Femur (tissue), 1 donor: Measurements from ENCODE around the gene SLC28A2.
"Not testable (repeated sequence)": the region's sequence is repeated elsewhere in the genome, so short reads cannot be mapped to it uniquely, and the experiment has no call there.

Experiments
- DNase-seq: peaks from one replicate; pipeline ENCODE4 v3.0.0-alpha.2; 2017

The SLC28A2 gene

DNA sequence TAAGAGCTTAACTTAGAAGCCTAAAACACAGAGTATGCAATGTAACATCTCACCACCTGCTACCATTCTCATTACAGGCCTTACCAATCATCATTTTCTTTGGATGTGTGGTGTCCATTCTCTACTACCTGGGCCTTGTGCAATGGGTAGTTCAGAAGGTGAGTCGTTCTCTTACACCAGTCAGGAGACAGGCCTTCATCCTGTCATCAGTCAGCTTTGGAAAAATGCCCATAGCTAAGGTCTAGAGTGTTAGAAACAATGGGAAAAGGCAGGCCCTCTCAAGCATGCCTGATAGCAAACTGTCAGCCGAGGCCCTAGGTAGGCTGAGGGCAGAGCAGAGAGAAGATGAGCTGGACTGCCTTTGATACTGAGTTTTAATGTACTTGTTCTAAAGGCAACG is 13.5 kb downstream of the SLC28A2 start:
- no peak for DNase-seq

DNA sequence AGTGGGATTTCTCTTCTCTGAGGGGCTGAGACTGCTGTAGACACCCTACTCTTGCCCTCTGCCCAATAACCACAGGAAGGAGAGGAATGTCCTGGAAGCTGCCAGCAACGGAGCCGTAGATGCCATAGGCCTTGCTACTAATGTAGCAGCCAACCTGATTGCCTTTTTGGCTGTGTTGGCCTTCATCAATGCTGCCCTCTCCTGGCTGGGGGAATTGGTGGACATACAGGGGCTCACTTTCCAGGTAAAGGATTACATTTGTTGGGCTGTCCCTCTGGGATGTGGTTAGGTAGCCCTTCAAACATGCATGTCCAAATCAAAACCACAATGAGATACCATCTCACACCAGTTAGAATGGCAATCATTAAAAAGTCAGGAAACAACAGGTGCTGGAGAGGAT is 16.1 kb downstream of the SLC28A2 start:
- no peak for DNase-seq

DNA sequence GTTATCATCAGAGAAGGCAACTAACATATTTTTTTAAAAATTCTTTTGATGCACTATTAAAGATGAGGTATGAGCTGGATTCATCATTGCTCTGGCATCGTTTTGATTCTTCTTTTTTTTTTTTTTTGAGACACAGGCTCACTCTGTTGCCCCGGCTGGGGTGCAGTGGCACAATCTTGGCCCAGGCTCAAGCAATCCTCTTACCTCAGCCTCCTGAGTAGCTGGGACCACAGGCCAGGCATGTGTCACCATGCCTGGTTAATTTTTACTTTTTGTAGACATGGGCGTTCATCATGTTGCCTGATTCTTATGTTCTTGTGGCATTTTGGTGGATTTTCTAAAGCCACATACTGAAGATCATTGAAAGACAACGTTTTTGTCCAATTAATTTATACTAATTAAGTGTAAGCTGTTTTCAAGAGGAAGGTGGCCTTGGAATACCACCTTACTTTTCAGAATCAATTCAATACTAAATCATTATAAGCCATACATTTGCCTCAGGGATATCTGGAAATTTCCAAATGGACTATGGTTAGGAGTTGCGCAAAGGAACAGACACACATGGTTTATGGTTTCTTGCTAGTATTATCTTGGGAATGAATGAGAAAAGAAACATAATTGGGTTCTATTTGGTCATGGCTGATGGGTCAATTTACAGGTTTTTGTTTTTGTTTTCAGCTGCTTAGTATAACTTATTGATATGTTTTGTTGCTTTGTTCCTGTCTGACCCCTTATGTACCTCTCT is 22.8 kb downstream of the SLC28A2 start:
- no peak for DNase-seq

DNA sequence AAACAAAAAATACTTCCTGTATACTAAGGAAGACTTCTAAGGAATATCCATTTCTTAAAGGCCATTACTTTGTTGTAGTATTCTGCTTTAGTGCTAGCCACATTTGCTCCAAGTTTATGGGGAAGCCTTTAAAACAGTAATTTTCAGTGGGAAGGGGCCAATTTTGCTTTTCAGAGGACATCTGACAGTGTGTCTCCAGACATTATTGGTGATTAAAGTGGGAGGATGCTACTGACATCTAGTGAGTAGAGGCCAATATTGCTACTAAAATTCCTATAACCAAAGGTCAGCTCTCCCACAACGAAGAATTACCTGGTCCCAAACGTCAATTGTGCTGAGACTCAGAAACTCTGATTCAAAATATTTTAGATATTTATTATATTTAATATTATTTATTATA is 24.8 kb downstream of the SLC28A2 start:
- no peak for DNase-seq

DNA sequence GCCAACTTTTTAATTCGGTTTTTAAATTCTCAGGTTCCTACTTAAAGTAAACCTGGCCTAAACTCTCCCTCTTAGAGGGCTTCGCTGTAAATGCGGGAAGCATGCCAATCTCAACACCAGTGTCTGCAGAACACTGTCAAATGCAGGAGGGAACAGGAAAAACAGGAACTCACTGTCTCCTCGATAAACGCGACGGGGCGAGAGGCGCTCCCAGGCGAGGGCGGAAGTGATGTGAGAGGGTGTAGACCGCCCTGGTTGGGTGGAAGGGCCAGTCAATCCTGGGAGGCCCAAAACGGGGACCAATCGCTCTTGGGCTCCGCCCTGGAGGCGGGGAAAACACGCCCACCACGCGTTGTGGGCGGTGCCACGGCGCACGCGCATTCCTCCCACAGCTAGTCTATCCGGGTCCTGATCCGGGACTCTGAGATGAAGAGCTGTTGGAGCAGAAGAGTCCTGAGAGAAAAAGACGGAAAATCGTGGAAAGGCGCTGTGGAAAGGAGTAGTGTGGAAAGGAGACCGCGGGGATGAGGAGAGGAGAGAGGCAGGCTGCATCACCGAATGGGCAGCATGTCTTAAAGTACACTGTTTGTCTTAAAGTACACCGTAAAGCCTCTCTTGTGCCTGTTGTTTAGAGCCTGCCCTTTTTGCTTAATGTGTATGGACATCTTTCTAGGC is 27.1 kb downstream of the SLC28A2 start:
- DNase-seq, result peak; percentile 99

DNA sequence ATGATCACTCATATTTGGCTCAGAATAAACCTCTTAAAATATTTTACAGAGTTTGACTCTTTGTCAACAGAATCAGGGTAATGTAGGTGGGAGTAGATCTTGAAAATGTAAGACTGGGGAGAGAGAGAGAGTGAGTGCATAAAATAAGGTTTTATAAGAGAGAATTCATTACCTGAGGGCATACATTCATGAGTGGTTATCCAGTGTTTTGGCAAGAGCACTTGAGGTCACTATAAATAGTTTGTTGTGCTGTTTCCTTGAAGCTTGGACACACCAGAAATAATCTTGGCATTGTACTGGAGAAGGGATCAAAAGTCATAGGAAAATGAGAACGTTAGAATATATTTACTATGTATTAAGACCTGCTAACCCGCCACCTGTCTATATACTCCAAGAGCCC is 33.4 kb downstream of the SLC28A2 start:
- DNase-seq, result no peak

DNA sequence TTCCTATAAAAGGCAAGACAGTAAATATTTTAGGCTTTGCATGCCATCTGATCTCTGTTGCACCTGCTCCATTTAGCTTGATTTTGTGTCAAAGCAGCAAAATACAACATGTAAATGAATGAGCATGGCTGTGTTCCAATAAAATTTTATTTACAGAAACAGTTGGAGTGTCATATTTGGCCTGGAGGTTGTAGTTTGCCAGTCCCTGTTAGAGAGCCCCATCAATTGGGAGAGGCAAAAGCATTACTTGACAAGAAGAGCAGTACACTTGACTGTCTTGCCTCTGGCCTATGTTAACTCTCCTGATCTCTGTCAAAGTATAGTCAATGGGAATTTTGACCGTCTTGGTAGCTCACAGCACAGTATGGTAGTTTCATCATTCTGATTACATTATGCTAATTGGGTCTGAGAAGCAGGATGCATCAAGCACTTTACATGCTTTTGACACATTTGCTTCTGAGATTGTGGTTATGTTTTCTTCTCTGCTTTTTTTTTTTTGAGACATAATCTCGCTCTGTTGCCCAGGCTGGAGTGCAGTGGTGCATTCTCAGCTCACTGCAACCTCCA is 35.4 kb downstream of the SLC28A2 start:
- no peak for DNase-seq

DNA sequence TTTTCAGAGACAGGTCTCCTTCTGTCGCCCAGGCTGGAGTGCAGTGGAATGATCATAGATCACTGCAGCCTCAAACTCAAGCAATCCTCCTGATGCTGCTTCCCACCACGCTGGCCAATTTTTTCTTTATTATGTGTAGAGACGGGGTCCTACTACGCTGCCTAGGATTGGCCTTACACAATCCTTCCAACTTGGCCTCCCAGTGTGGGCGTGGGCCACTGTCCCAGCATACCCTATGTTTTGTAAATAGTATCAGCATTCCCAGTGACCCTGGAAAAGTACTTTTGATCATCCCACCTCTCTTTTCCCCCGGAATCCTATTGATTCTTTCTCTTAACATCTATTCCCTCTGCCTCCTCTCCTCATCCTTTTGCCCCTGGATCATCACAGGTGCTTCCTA is 36.9 kb downstream of the SLC28A2 start:
- DNase-seq, result no peak

DNA sequence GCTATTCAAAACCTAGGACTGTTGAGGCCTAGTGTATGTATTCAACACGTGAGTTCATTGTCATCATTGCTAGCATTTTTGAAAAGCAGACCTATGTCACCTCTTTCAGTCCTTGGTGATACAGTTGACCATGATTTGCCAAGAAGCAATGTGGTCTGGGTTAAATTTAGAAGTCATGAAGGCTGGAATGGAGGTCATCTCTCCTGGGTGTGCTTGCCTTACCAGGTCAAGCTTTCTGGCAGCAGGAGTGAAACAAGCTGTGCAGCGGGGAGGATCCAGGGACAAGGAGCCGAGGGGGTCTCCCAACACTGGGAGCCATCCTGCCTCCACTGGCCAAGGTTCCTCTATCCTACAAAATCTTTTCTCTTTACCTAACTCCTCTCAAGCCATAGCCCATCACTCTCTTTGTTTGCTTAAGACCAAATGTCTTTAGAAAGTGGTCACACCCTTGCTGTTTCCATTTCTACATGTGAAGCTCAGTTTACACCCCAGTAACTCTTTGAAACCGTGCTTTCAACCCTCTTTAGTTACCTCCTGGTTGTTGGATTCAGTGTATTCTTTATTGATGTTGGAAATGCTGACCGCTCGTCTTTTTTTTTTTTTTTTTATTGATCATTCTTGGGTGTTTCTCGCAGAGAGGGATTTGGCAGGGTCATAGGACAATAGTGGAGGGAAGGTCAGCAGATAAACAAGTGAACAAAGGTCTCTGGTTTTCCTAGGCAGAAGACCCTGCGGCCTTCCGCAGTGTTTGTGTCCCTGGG is 40.0 kb downstream of the SLC28A2 start:
- DNase-seq, result no peak

DNA sequence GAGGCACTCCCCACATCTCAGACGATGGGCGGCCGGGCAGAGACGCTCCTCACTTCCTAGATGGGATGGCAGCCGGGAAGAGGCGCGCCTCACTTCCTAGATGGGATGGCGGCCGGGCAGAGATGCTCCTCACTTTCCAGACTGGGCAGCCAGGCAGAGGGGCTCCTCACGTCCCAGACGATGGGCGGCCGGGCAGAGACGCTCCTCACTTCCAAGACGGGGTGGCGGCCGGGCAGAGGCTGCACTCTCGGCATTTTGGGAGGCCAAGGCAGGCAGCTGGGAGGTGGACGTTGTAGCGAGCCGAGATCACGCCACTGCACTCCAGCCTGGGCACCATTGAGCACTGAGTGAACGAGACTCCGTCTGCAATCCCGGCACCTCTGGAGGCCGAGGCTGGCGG is 41.3 kb downstream of the SLC28A2 start:
- not testable (repeated sequence) for DNase-seq

DNA sequence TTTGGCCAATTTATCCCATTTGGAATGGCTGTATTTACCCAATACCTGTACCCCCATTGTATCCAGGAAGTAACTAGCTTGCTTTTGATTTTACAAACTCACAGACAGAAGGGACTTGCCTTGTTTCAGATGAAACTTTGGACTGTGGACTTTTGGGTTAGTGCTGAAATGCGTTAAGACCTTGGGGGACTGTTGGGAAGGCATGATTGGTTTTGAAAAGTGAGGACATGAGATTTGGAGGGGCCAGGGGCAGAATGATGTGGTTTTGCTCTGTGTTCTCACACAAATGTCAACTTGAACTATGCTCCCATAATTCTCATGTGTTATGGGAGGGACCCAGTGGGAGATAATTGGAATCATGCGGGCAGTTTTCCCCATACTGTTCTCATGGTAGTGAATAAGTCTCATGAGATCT is 46.9 kb downstream of the SLC28A2 start:
- DNase-seq, result not testable (repeated sequence)

DNA sequence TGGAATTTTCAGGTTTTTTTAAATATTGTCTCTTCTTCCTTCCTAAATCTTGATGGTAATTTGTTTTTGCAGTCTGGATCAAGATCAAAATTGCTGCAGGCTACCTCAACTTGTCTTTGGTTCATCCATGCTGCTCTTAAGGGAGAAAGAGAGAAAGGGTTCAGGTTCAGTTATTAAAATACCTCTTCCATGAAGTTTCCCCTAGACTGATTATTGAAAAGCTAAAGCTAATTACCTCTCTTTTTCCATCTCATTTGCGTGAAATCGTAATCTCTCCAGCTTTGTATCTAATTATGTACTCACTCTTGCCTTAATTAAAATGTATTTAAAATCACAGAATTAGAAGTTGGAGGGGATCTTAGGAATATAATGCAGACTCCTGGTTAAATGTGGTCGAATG is 52.7 kb downstream of the SLC28A2 start:
- no peak for DNase-seq

DNA sequence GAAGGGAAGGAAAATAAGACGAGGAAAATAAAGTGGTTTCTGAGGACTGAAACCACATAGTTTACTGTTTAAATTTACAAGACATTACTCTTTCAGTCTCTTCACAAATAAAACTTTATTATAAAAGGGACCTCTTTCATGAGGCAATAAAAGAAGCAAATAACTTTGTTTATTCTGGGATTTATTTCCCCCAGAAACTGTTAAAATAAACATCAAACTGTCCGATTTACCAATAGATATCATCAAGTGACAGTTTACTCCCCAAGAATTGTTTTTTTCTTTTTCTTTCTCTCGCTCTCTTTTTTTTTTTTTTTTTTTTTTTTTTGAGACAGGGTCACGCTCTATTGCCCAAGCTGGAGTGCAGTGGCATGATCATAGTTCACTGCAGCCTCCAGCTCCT is 54.1 kb downstream of the SLC28A2 start:
- DNase-seq, result no peak

DNA sequence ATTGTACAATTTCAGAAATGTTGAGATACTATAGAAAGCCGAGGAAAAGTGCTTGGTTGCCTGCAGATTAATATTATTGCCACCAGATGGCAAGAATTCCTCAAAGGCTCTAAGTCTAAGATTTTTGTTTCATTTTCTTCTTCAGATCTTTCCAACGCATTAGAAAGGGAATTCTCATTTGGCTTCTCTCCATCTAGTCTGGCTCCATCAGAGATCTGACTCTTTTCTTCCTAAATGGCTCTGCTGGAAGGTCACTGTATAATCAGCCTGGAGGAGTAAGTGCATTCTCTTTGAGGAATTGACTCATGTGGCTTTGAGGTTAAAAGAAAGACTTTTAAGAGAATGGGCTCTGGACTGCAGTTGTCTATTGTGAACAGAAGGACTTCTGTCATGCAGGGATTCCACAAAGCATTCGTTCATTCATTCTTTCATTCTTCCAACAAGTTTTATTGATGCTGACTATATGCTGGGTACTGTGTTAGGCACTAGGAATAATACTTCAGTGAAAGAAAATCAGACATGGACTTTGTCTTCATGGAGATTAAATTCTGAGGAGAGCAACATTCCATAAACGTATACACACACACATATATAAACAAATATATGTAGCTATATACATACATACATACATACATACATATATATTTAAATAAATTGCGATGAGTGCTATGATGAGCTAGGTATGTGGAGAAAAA is 55.3 kb downstream of the SLC28A2 start:
- DNase-seq, result no peak

DNA sequence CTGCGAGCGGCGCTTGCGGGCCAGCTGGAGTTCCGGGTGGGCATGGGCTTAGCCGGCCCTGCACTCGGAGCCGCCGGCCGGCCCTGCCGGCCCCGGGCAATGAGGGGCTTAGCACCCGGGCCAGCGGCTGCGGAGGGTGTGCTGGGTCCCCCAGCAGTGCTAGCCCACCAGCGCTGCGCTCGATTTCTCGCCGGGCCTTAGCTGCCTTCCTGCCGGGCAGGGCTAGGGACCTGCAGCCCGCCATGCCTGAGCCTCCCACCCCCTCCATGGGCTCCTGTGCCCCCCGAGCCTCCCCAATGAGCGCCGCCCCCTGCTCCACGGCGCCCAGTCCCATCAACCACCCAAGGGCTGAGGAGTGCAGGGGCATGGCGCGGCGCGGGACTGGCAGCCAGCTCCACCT is 62.1 kb downstream of the SLC28A2 start:
- DNase-seq, result not testable (repeated sequence)

DNA sequence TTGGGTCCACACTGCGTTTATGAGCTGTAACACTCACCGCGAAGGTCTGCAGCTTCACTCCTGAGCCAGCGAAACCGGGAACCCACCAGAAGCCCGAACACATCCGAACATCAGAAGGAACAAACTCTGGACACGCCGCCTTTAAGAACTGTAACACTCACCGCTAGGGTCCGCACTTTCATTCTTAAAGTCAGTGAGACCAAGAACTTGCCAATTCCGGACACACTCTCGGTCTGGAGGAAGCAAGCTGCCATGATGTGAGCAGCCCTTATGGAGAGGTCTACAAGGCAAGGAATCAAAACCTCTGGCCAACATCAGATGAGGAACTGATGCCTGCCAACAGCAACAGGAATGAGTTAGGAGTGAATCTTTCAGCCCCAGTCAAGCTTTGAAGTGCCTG is 62.9 kb downstream of the SLC28A2 start:
- DNase-seq, result no peak

DNA sequence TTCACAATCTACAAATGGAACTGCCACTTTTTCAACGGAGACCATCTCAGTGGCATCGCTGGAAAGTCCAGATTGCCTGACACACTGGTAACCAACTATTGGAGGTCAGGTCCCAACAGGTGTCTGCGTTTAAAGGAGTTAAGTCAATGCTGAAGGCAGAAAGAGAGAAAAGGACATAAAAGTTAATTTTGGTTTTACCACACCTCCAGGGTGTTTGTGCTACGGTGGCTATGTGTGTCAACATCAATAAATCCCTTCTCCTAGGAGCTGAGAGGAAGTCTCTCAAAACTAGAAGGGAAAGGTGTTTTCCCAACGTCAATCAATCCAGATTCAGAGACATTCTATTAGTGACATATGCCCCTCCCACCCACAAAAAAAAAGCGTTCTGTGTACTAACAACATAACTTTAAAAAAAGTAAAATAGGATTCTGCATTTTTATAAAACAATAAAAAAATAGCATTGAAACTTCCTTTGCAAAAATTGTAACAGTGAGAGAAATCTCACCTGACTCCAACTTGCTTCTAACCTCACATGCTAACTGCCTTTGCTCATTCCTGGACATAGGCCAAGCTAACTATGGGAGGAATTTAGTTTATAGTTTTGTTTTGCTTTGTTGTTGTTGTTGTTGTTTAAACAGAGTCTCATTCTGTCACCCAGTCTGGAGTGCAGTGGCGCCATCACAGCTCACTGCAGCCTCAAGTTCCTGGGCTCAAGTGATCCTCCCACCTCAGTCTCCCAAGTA is 67.6 kb downstream of the SLC28A2 start:
- DNase-seq, result no peak

DNA sequence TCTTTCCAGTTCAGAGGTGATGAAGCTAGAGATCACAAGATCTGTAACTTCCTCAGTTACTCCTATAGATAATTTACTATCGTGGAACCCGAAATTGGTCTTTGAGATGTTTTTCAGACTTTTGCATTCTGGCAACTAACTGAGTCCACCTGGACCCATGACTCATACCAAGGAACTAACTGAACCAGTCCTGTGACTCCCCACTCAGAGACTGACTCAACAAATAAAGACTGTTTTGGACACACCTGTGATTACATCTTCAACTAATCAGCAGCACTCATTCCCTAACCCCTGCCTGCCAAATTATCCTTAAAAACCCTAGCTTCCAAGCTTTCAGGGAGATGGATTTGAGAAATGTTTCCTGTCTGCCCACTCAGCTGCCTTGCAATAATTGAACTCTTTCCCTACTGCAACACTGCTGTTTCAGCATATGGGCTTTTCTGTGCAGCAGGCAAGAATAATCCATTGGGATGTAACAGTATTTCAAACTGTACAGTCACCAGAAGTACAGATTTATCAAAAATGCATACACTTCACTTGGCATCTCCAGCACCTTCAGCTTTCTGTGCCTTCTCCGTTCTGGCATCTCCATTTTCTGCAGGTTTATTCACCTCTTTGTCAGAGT is 68.7 kb downstream of the SLC28A2 start:
- DNase-seq, result no peak

DNA sequence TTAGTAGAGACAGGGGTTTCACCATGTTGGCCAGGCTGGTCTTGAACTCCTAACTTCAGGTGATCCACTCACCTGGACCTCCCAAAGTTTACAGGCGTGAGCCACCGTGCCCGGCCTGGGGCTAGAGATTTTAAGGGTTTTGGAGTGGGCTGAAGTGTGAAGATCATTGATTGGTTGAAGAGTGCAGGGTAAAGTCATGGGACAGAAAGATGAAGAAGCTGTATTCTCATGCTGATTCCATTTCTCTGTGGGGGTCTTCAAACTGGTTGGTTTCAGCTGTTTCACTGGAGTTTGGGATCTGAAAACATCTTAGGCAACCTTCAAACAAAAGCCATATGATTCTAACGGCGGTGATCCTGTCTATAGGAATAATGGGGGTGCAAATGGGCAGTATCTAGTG is 74.2 kb downstream of the SLC28A2 start:
- DNase-seq, result no peak

DNA sequence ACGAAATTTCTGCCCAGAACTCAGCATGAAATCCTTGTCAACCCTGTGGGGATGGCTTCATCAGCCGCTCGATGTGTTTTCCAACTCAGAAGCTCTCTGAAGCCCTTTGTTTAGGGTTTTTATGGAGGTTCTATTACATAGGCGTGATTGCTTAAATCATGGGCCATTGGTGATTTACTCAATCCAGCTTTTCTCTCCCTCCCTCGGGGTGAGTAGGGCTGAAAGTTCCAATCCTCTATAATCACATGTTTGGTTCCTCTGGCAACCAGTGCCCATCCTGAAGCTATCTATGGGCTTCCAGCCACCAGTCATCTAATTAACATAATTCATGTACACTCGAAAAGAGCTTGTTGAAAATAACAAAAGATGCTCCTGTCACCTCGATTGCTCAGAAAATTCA is 74.7 kb downstream of the SLC28A2 start:
- DNase-seq, result no peak
